Keratinocyte (primary cell): ENCODE data around the gene TEKT5. TPM values are rescaled to one million over a fixed set of nuclear protein-coding genes. Genes with fewer than 3 reads are reported as not detected.

Source experiments
- DNase-seq: peaks from one replicate; pipeline ENCODE4 v3.0.0-alpha.2; 2011; ENCODE audit warnings: low read depth, missing footprints, low spot score
- FAIRE-seq: peaks from 2 replicates; lab custom pipeline; 2011; peaks lifted over from hg19 to GRCh38; lab: Jason Lieb, UNC
- H2AFZ ChIP-seq: 2 replicates; pipeline ENCODE4 v1.6.0; 2012; ENCODE audit warnings: low read length, control low read depth, inconsistent platforms; ENCODE audit not compliant: control insufficient read depth
- H3K27ac ChIP-seq: 2 replicates; pipeline ENCODE4 v1.5.1; 2011; ENCODE audit warnings: low read length; ENCODE audit not compliant: control insufficient read depth, insufficient read depth
- H3K27me3 ChIP-seq: 3 replicates; pipeline ENCODE4 v1.6.0; 2011; ENCODE audit warnings: low read length; ENCODE audit not compliant: control insufficient read depth, insufficient read depth; ENCODE audit errors: extremely low read depth
- H3K36me3 ChIP-seq, 2 experiments: 2 replicates in 1 of 2; 3 replicates in 1 of 2; pipeline ENCODE4 v1.5.1; 2011; ENCODE audit warnings: low read length in 2 of 2, mild to moderate bottlenecking in 1 of 2; ENCODE audit not compliant: control insufficient read depth in 2 of 2, insufficient read depth in 2 of 2; ENCODE audit errors: extremely low read depth in 1 of 2
- H3K4me1 ChIP-seq: 3 replicates; pipeline ENCODE4 v1.5.1; 2011; ENCODE audit warnings: low read length; ENCODE audit not compliant: control insufficient read depth, insufficient read depth; ENCODE audit errors: extremely low read depth
- H3K4me2 ChIP-seq: 3 replicates; pipeline ENCODE4 v1.6.0; 2011; ENCODE audit warnings: low read depth, low read length; ENCODE audit not compliant: control insufficient read depth, insufficient read depth; ENCODE audit errors: extremely low read depth
- H3K4me3 ChIP-seq, 3 experiments: fragments of 200-600 bp in 1 of 3; sonication (generic) in 1 of 3; 2 replicates in 2 of 3; 3 replicates in 1 of 3; pipeline ENCODE4 v1.5.1; 2011 to 2016; ENCODE audit warnings: low read length in 3 of 3, mild to moderate bottlenecking in 3 of 3, control low read depth in 2 of 3, inconsistent platforms in 1 of 3, low read depth in 1 of 3, mixed read lengths in 1 of 3, mixed run types in 1 of 3, moderate library complexity in 1 of 3; ENCODE audit not compliant: control insufficient read depth in 2 of 3, insufficient read depth in 2 of 3; ENCODE audit errors: extremely low read depth in 1 of 3
- H3K79me2 ChIP-seq: 2 replicates; pipeline ENCODE4 v1.6.0; 2012; ENCODE audit warnings: low read length; ENCODE audit not compliant: control insufficient read depth, insufficient read depth
- H3K9ac ChIP-seq: 3 replicates; pipeline ENCODE4 v1.6.0; 2011; ENCODE audit warnings: low read length; ENCODE audit not compliant: control insufficient read depth, insufficient read depth; ENCODE audit errors: extremely low read depth
- H3K9me1 ChIP-seq: 3 replicates; pipeline ENCODE4 v1.6.0; 2011; ENCODE audit warnings: low read length; ENCODE audit not compliant: control insufficient read depth, insufficient read depth; ENCODE audit errors: extremely low read depth
- H3K9me3 ChIP-seq: 2 replicates; pipeline ENCODE4 v1.5.1; 2012; ENCODE audit warnings: low read depth, low read length; ENCODE audit not compliant: control insufficient read depth
- H4K20me1 ChIP-seq: 3 replicates; pipeline ENCODE4 v1.6.0; 2011; ENCODE audit warnings: low read length; ENCODE audit not compliant: control insufficient read depth, insufficient read depth; ENCODE audit errors: extremely low read depth
- EZH2 ChIP-seq: IDR thresholded peaks from one replicate; pipeline ENCODE4 v1.6.1; 2012; ENCODE audit warnings: inconsistent platforms, mild to moderate bottlenecking, low read length, moderate library complexity
- dilution Hi-C: fragments of 300-500 bp; cut with MboI; formaldehyde crosslinking; loops from one replicate; pipeline ENCODE4 v1.7.0; 2020; ENCODE audit warnings: low sequenced_read_pairs; ENCODE audit not compliant: extremely low pct_ligation_motif_present
- polyA plus RNA-seq, 5 experiments: library from polyadenylated mRNA; depleted of rRNA in 3 of 5; stranded (reverse) in 3 of 5; stranded (forward) in 1 of 5; unstranded in 1 of 5; fragments of >200 nt; gene quantifications; 1 replicate in 1 of 5; 2 replicates in 3 of 5; 3 replicates in 1 of 5; pipeline versions ENCODE4 v1.2.1 to v1.2.3, GENCODE V29; 2011 to 2012; ENCODE audit warnings: missing spikeins in 2 of 5, low read depth in 1 of 5, low replicate concordance in 1 of 5
- TF ChIP-seq, protein P1 (sequence below), 3 experiments: IDR thresholded peaks in 1 of 3; conservative IDR thresholded peaks in 1 of 3; optimal IDR thresholded peaks in 1 of 3; 2 replicates in 2 of 3; 3 replicates in 1 of 3; pipeline versions ENCODE3 to v1.5.1; 2011; ENCODE audit warnings: low read length in 3 of 3, mild to moderate bottlenecking in 3 of 3, moderate library complexity in 2 of 3, control low read depth in 1 of 3, inconsistent platforms in 1 of 3; ENCODE audit not compliant: insufficient read depth in 2 of 3; ENCODE audit errors: extremely low read depth in 1 of 3

Gene TEKT5
- polyA plus RNA-seq, 1 donor (not counting 4 experiments of a cell fraction or from before 2014, with no cell fraction given) = not detected

GRCh38 chr16:10644092-10644491 lies 50.6 kb downstream of the TEKT5 start:
- TF ChIP-seq EZH2 = no peak
- TF ChIP-seq, protein P1, sequence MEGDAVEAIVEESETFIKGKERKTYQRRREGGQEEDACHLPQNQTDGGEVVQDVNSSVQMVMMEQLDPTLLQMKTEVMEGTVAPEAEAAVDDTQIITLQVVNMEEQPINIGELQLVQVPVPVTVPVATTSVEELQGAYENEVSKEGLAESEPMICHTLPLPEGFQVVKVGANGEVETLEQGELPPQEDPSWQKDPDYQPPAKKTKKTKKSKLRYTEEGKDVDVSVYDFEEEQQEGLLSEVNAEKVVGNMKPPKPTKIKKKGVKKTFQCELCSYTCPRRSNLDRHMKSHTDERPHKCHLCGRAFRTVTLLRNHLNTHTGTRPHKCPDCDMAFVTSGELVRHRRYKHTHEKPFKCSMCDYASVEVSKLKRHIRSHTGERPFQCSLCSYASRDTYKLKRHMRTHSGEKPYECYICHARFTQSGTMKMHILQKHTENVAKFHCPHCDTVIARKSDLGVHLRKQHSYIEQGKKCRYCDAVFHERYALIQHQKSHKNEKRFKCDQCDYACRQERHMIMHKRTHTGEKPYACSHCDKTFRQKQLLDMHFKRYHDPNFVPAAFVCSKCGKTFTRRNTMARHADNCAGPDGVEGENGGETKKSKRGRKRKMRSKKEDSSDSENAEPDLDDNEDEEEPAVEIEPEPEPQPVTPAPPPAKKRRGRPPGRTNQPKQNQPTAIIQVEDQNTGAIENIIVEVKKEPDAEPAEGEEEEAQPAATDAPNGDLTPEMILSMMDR (optimal IDR thresholded peaks at IDR 0.05 in 1 of 3, IDR thresholded peaks at IDR 0.05 in 1 of 3, conservative IDR thresholded peaks at IDR 0.05 in 1 of 3; ENCODE audit: extremely low read depth in 1 of 3, insufficient read depth in 2 of 3, low read length in 3 of 3) = no peak
- no peak overlapping the region for H3K9ac ChIP-seq
- no peak overlapping the region for H3K4me3 ChIP-seq
- H3K9me3 ChIP-seq = no peaks in the 10 kb centered on the region
- DNase-seq (no peak), FAIRE-seq (no peak)
- no peaks in the 10 kb centered on the region for H3K9me1 ChIP-seq
- H3K4me2 ChIP-seq = no peak overlapping the region
- no peaks in the 10 kb centered on the region for H4K20me1 ChIP-seq
- H3K27ac ChIP-seq = no peak overlapping the region
- H3K4me1 ChIP-seq = no peaks in the 10 kb centered on the region
- no peaks in the 10 kb centered on the region for H3K36me3 ChIP-seq
- no peak overlapping the region for H2AFZ ChIP-seq
- dilution Hi-C loops = no loop called here
- no peaks in the 10 kb centered on the region for H3K79me2 ChIP-seq
- no peaks in the 10 kb centered on the region for H3K27me3 ChIP-seq

DNA sequence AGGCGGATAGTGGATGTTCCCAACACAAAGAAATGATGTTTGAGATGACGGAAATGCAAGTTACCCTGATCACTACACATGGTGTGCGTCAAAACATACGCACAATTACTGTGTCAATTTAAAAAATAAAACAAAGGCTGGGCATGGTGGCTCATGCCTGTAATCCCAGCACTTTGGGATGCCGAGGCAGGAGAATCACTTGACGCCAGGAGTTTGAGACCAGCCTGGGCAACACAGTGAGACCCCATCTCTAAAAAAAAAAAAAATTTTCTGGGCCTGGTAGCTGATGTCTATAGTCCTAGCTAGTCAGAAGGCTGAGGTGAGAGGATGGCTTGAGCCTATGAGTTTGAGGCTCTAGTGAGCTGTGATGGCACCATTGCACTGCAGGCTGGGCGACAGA lies 51.8 kb downstream of the TEKT5 start:
- no peak overlapping the region for H3K4me3 ChIP-seq
- no peaks in the 10 kb centered on the region for H3K79me2 ChIP-seq
- H3K9me3 ChIP-seq = no peaks in the 10 kb centered on the region
- H4K20me1 ChIP-seq = no peaks in the 10 kb centered on the region
- H3K9ac ChIP-seq = no peak overlapping the region
- no peak overlapping the region for H2AFZ ChIP-seq
- FAIRE-seq = no peak
- H3K9me1 ChIP-seq = no peaks in the 10 kb centered on the region
- H3K4me1 ChIP-seq = no peaks in the 10 kb centered on the region
- H3K4me2 ChIP-seq = no peak overlapping the region
- H3K27me3 ChIP-seq = no peaks in the 10 kb centered on the region
- TF ChIP-seq EZH2 = no peak
- TF ChIP-seq, protein P1 (optimal IDR thresholded peaks at IDR 0.05 in 1 of 3, IDR thresholded peaks at IDR 0.05 in 1 of 3, conservative IDR thresholded peaks at IDR 0.05 in 1 of 3; ENCODE audit: extremely low read depth in 1 of 3, insufficient read depth in 2 of 3, low read length in 3 of 3) = no peak
- no peak for DNase-seq
- H3K36me3 ChIP-seq = no peaks in the 10 kb centered on the region
- dilution Hi-C loops = no loop called here
- H3K27ac ChIP-seq = no peak overlapping the region
